Measurements from ENCODE around the gene LIMS2.

DNA sequence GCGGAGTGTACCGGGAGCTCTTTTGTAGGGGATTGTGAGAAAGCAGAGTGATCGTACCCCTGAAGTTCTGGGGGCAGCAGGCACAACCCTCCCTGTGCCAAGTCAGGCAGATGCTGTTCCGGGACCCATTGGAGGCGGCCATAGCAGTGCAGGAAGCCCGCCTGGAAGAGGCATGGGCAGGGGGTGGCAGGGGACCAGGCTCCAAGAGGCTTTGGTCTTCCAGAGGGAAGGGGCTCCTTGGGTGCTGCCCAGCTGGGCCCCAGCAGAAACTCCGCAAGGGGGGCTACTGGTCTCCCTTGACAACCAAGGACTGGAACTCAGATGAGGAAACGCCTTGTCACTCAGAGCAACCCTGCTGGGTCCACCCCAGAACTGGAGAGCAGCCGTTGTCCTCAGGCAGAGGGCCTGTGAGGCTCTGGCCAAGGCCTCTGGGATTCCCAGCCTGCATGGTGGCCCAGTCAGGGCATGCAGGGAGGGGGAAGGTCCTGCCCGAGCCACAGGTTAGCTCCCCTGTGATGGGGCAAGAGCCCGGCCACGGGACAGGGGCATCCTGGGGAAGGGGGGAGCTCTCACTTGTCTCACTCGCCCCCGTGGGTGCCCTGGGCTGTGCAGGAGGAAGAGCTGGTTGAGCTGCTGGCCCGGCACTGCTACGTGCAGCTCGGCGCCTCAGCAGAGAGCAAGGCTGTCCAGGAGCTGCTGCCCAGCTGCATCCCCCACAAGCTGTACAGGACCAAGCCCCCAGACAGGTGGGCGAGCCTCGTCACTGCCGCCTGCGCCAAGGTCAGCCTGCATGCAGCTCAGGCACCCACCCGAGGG is 50.4 kb downstream of the LIMS2 start:
- TF ChIP-seq, protein P1, sequence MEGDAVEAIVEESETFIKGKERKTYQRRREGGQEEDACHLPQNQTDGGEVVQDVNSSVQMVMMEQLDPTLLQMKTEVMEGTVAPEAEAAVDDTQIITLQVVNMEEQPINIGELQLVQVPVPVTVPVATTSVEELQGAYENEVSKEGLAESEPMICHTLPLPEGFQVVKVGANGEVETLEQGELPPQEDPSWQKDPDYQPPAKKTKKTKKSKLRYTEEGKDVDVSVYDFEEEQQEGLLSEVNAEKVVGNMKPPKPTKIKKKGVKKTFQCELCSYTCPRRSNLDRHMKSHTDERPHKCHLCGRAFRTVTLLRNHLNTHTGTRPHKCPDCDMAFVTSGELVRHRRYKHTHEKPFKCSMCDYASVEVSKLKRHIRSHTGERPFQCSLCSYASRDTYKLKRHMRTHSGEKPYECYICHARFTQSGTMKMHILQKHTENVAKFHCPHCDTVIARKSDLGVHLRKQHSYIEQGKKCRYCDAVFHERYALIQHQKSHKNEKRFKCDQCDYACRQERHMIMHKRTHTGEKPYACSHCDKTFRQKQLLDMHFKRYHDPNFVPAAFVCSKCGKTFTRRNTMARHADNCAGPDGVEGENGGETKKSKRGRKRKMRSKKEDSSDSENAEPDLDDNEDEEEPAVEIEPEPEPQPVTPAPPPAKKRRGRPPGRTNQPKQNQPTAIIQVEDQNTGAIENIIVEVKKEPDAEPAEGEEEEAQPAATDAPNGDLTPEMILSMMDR (conservative IDR thresholded peaks at IDR 0.05; ENCODE audit: low read depth in 2 of 2) = no peak
- no peak for TF ChIP-seq CREB1 (CRISPR knock-in tag; IDR thresholded peaks at IDR 0.05; ENCODE audit: low read depth)
- TF ChIP-seq, protein P2, sequence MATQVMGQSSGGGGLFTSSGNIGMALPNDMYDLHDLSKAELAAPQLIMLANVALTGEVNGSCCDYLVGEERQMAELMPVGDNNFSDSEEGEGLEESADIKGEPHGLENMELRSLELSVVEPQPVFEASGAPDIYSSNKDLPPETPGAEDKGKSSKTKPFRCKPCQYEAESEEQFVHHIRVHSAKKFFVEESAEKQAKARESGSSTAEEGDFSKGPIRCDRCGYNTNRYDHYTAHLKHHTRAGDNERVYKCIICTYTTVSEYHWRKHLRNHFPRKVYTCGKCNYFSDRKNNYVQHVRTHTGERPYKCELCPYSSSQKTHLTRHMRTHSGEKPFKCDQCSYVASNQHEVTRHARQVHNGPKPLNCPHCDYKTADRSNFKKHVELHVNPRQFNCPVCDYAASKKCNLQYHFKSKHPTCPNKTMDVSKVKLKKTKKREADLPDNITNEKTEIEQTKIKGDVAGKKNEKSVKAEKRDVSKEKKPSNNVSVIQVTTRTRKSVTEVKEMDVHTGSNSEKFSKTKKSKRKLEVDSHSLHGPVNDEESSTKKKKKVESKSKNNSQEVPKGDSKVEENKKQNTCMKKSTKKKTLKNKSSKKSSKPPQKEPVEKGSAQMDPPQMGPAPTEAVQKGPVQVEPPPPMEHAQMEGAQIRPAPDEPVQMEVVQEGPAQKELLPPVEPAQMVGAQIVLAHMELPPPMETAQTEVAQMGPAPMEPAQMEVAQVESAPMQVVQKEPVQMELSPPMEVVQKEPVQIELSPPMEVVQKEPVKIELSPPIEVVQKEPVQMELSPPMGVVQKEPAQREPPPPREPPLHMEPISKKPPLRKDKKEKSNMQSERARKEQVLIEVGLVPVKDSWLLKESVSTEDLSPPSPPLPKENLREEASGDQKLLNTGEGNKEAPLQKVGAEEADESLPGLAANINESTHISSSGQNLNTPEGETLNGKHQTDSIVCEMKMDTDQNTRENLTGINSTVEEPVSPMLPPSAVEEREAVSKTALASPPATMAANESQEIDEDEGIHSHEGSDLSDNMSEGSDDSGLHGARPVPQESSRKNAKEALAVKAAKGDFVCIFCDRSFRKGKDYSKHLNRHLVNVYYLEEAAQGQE (IDR thresholded peaks at IDR 0.05; ENCODE audit: unreplicated experiment) = no peak
